HepG2 (cell line): ENCODE results near the gene AKNA. TPM values are rescaled to one million over a fixed set of nuclear protein-coding genes. Genes with fewer than 3 reads are reported as not detected.

Experiments
- ATAC-seq: fragments of 200-7000 bp; cut with Tn5 transposase; 3 replicates; pipeline ENCODE4 v1.9.1; 2020; ENCODE audit warnings: mild to moderate bottlenecking, moderate library complexity
- BruUV-seq: library from RNA; stranded (reverse); fragments of 400-500 nt; replicated peaks from 2 replicates; lab custom pipeline; 2021; lab: Mats Ljungman, UMichigan
- CTCF ChIA-PET: fragments of 300-600 bp; formaldehyde crosslinking; extraction: SDS; loops from one replicate; lab custom pipeline; 2021; ENCODE audit warnings: low total read pairs, inconsistent platforms, low intra/inter-chr PET ratio; lab: Yijun Ruan, JAX
- POLR2A ChIA-PET: fragments of 350-600 bp; sonication (Branson Sonifier 250); formaldehyde crosslinking; loops from one replicate; lab custom pipeline; 2020; ENCODE audit warnings: antibody characterized with exemption, inconsistent platforms; lab: Yijun Ruan, JAX
- DNase-seq: peaks from one replicate; pipeline ENCODE4 v3.0.0-alpha.2; 2015; ENCODE audit warnings: low spot score
- FAIRE-seq: peaks from 3 replicates; lab custom pipeline; 2011; peaks lifted over from hg19 to GRCh38; lab: Jason Lieb, UNC
- H2AFZ ChIP-seq: one replicate; pipeline ENCODE4 v1.6.1; 2011; ENCODE audit warnings: low read length, inconsistent platforms
- H3K27ac ChIP-seq: fragments of 300-600 bp; 3 replicates; pipeline ENCODE4 v1.8.0; 2011; ENCODE audit warnings: mixed run types, mild to moderate bottlenecking, mixed read lengths, low read length, inconsistent platforms; ENCODE audit not compliant: insufficient read depth; ENCODE audit errors: extremely low read length
- H3K27me3 ChIP-seq, 2 experiments: fragments of 200-600 bp in 1 of 2; 2 replicates in 1 of 2; 3 replicates in 1 of 2; pipeline versions ENCODE4 v1.6.0 to v1.8.0; 2011; ENCODE audit warnings: low read length in 2 of 2, mild to moderate bottlenecking in 2 of 2, moderate library complexity in 2 of 2, inconsistent platforms in 1 of 2; ENCODE audit not compliant: insufficient read depth in 2 of 2, control insufficient read depth in 1 of 2
- H3K36me3 ChIP-seq, 2 experiments: fragments of 200-600 bp in 1 of 2; replicated peaks in 1 of 2; 2 replicates in 1 of 2; 3 replicates in 1 of 2; pipeline versions ENCODE4 v1.5.1 to v1.8.0; 2011; ENCODE audit warnings: low read length in 2 of 2, inconsistent platforms in 1 of 2; ENCODE audit not compliant: insufficient read depth in 2 of 2, control insufficient read depth in 1 of 2
- H3K4me1 ChIP-seq: 2 replicates; pipeline ENCODE4 v1.5.1; 2012; ENCODE audit warnings: low read length, inconsistent platforms; ENCODE audit not compliant: insufficient read depth
- H3K4me2 ChIP-seq: 2 replicates; pipeline ENCODE4 v1.6.0; 2011; ENCODE audit warnings: low read depth, low read length, inconsistent platforms
- H3K4me3 ChIP-seq, 3 experiments: fragments of 200-600 bp in 1 of 3; sonication (generic), shearing (Covaris generic) in 1 of 3; replicated peaks in 1 of 3; 2 replicates each; pipeline ENCODE4 v1.5.1; 2011 to 2016; ENCODE audit warnings: low read length in 3 of 3, inconsistent platforms in 2 of 3, low read depth in 2 of 3, mild to moderate bottlenecking in 2 of 3, control low read depth in 1 of 3, mixed read lengths in 1 of 3; ENCODE audit not compliant: insufficient read depth in 1 of 3
- H3K79me2 ChIP-seq: one replicate; pipeline ENCODE4 v1.6.1; 2011; ENCODE audit warnings: low read length, inconsistent platforms; ENCODE audit not compliant: insufficient read depth
- H3K9ac ChIP-seq: 2 replicates; pipeline ENCODE4 v1.6.0; 2011; ENCODE audit warnings: mild to moderate bottlenecking, low read depth, low read length, inconsistent platforms; ENCODE audit not compliant: insufficient read depth
- H3K9me3 ChIP-seq: 2 replicates; pipeline ENCODE4 v1.5.1; 2012; ENCODE audit warnings: mild to moderate bottlenecking, low read length
- H4K20me1 ChIP-seq: 2 replicates; pipeline ENCODE4 v1.6.0; 2011; ENCODE audit warnings: inconsistent platforms, mild to moderate bottlenecking, low read length, moderate library complexity; ENCODE audit not compliant: insufficient read depth
- CAMTA2 ChIP-seq: sonication (generic); formaldehyde crosslinking; IDR thresholded peaks from 2 replicates; pipeline ENCODE4 v1.4.0; 2020; ENCODE audit warnings: mild to moderate bottlenecking, missing genetic modification reagents, borderline replicate concordance
- IRF9 ChIP-seq: sonication (generic); formaldehyde crosslinking; IDR thresholded peaks from 2 replicates; pipeline ENCODE4 v1.8.0; 2022; ENCODE audit warnings: missing genetic modification reagents, mild to moderate bottlenecking, borderline replicate concordance
- IRX3 ChIP-seq: sonication (generic); formaldehyde crosslinking; IDR thresholded peaks from 2 replicates; pipeline ENCODE4 v1.8.1; 2023; ENCODE audit warnings: mild to moderate bottlenecking, low read depth, missing genetic modification reagents, borderline replicate concordance
- ISL2 ChIP-seq: sonication (generic); formaldehyde crosslinking; IDR thresholded peaks from 2 replicates; pipeline ENCODE4 v1.5.0; 2020; ENCODE audit warnings: missing genetic modification reagents
- NCOA2 ChIP-seq: sonication (generic); formaldehyde crosslinking; IDR thresholded peaks from 2 replicates; pipeline ENCODE4 v1.8.0; 2022; ENCODE audit warnings: inconsistent platforms
- PTBP1 ChIP-seq: fragments of 200-400 bp; formaldehyde crosslinking; IDR thresholded peaks from 2 replicates; pipeline ENCODE4 v1.6.1; 2018; ENCODE audit warnings: low read length, low read depth; ENCODE audit not compliant: poor library complexity, severe bottlenecking
- RFX3 ChIP-seq: IDR thresholded peaks from 2 replicates; pipeline ENCODE4 v1.6.1; 2016; ENCODE audit warnings: missing biosample characterization, missing genetic modification reagents
- SAFB2 ChIP-seq: sonication (generic); formaldehyde crosslinking; IDR thresholded peaks from 2 replicates; pipeline ENCODE4 v1.5.1; 2020; ENCODE audit warnings: missing genetic modification reagents, low read depth, mild to moderate bottlenecking, borderline replicate concordance
- SMAD3 ChIP-seq: sonication (generic); formaldehyde crosslinking; IDR thresholded peaks from 2 replicates; pipeline ENCODE4 v1.4.0; 2020; ENCODE audit warnings: missing genetic modification reagents
- XBP1 ChIP-seq: sonication (generic); formaldehyde crosslinking; IDR thresholded peaks from 2 replicates; pipeline ENCODE4 v1.5.0; 2020; ENCODE audit warnings: missing genetic modification reagents
- ZNF24 ChIP-seq: fragments of 450-650 bp; IDR thresholded peaks from 2 replicates; pipeline ENCODE4 v1.6.1; 2017; ENCODE audit warnings: antibody characterized with exemption, mild to moderate bottlenecking
- ZNF317 ChIP-seq: sonication (generic); formaldehyde crosslinking; IDR thresholded peaks from 2 replicates; pipeline ENCODE4 v1.5.0; 2020; ENCODE audit warnings: mild to moderate bottlenecking, missing genetic modification reagents
- ZNF343 ChIP-seq: sonication (generic); formaldehyde crosslinking; IDR thresholded peaks from 2 replicates; pipeline ENCODE4 v1.4.0; 2020; ENCODE audit warnings: mild to moderate bottlenecking, missing genetic modification reagents
- ZNF451 ChIP-seq: sonication (generic); formaldehyde crosslinking; IDR thresholded peaks from 2 replicates; pipeline ENCODE4 v1.5.0; 2020; ENCODE audit warnings: mild to moderate bottlenecking, missing genetic modification reagents
- ZNF598 ChIP-seq: sonication (generic); formaldehyde crosslinking; IDR thresholded peaks from 2 replicates; pipeline ENCODE4 v1.5.1; 2020; ENCODE audit warnings: mild to moderate bottlenecking, missing genetic modification reagents, borderline replicate concordance
- ZNF816 ChIP-seq: sonication (generic); formaldehyde crosslinking; IDR thresholded peaks from 2 replicates; pipeline ENCODE4 v1.8.0; 2022; ENCODE audit warnings: missing genetic modification reagents, mild to moderate bottlenecking, borderline replicate concordance
- WGBS: methylation state at CpG from one replicate; pipeline ENCODE4 v1.1.6; 2017; ENCODE audit warnings: low lambda C conversion rate; 5-methylcytosine and 5-hydroxymethylcytosine counted together
- in situ Hi-C: cut with HindIII; loops from 2 replicates; pipeline ENCODE4 v1.10.0; 2017; ENCODE audit warnings: low pct_unique_long_range_greater_than_20kb; ENCODE audit not compliant: extremely low pct_ligation_motif_present
- intact Hi-C: fragments of 100-400 bp; cut with micrococcal nuclease; formaldehyde crosslinking; loops from one replicate; pipeline ENCODE4 v1.10.0; 2022; ENCODE audit not compliant: unreplicated experiment
- polyA plus RNA-seq, 8 experiments: library from polyadenylated mRNA; depleted of rRNA in 3 of 8; stranded (reverse) in 7 of 8; unstranded in 1 of 8; fragments of >200 nt; fragmentation: Illumina TruSeq in 4 of 8; extraction: Trizol in 4 of 8; gene quantifications; 2 replicates each; pipeline versions ENCODE4 v1.2.1 to v1.2.3, GENCODE V29; 2011 to 2016; ENCODE audit warnings: low read depth in 4 of 8, missing spikeins in 1 of 8, mixed read lengths in 1 of 8; ENCODE audit not compliant: insufficient read depth in 1 of 8
- total RNA-seq, 5 experiments: library from RNA; depleted of rRNA; stranded (reverse); fragments of >200 nt; fragmentation: Illumina TruSeq; extraction: Trizol; gene quantifications; 2 replicates each; pipeline ENCODE4 v1.2.3, GENCODE V29; 2016; ENCODE audit warnings: low read depth in 1 of 5
- TF ChIP-seq, protein P1 (sequence below): sonication (generic); formaldehyde crosslinking; IDR thresholded peaks from 2 replicates; pipeline ENCODE4 v1.8.0; 2022; ENCODE audit warnings: missing genetic modification reagents, mild to moderate bottlenecking, moderate library complexity, borderline replicate concordance

The AKNA gene
- total and polyA plus RNA-seq, 2 of the 13 experiments (the other 11 are each of a cell fraction or from before 2014, with no cell fraction given), result 3.0 to 3.1 TPM

DNA sequence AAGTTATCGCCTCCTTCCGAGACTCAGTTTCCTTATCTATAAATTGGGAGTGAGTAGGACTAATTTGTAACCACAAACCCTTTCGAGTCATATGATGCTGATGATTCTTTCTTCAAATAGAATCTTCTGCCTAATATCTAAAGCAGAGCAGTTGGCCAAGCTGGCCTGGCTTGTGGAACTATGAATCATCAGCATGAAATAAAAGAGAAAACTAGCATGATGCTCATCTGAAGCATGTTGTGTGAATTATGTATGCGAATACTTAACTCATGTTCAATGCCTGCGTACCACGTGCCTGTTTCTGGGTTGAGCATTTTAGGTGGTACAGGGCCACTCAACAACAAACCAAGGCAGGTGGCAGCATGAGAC lies 79.9 kb downstream of the AKNA start:
- no peaks in the 10 kb centered on the region for H3K79me2 ChIP-seq

GRCh38 chr9:114304416-114305188 lies 83.2 kb downstream of the AKNA start:
- H4K20me1 ChIP-seq, result no peaks in the 10 kb centered on the region
- no peak overlapping the region for H2AFZ ChIP-seq
- DNase-seq, result no peak
- no peak for FAIRE-seq
- ChIA-PET CTCF (no interaction called here), POLR2A (interaction anchor here (0.5 kb wide), 1 partner anchor 213 kb away, joined by 3 read pairs; no protein-coding TSS in a partner anchor)
- no peak overlapping the region for H3K4me3 ChIP-seq
- no TSS peak for BruUV-seq
- H3K27me3 ChIP-seq, result no peaks in the 10 kb centered on the region
- H3K36me3 ChIP-seq, result peaks cover 48 to 89% of the 10 kb centered on the region in 2 experiments
- intact Hi-C loops (no loop called here), in situ Hi-C loops (no loop called here)
- no peak overlapping the region for H3K27ac ChIP-seq
- H3K9ac ChIP-seq, result no peak overlapping the region
- no peak overlapping the region for H3K4me2 ChIP-seq
- peaks cover 13% of the 10 kb centered on the region for H3K4me1 ChIP-seq
- 0 out of 3 replicates have a peak, but pooled peaks have one; percentile 4 for ATAC-seq
- no peaks in the 10 kb centered on the region for H3K9me3 ChIP-seq
- 89% methylated on average over 6 of the region's 10 CpGs for WGBS
- no peaks in the 10 kb centered on the region for H3K79me2 ChIP-seq
- TF ChIP-seq SMAD3 (no peak), IRF9 (CRISPR knock-in tag) (no peak), NCOA2 (CRISPR knock-in tag) (no peak), ISL2 (CRISPR knock-in tag) (no peak), RFX3 (CRISPR knock-in tag) (no peak), XBP1 (CRISPR knock-in tag) (no peak), SAFB2 (no peak), ZNF24 (no peak)
- TF ChIP-seq, protein P1, sequence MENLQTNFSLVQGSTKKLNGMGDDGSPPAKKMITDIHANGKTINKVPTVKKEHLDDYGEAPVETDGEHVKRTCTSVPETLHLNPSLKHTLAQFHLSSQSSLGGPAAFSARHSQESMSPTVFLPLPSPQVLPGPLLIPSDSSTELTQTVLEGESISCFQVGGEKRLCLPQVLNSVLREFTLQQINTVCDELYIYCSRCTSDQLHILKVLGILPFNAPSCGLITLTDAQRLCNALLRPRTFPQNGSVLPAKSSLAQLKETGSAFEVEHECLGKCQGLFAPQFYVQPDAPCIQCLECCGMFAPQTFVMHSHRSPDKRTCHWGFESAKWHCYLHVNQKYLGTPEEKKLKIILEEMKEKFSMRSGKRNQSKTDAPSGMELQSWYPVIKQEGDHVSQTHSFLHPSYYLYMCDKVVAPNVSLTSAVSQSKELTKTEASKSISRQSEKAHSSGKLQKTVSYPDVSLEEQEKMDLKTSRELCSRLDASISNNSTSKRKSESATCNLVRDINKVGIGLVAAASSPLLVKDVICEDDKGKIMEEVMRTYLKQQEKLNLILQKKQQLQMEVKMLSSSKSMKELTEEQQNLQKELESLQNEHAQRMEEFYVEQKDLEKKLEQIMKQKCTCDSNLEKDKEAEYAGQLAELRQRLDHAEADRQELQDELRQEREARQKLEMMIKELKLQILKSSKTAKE (CRISPR knock-in tag), result no peak

More for the DNA sequence above, 79.9 kb downstream of the AKNA start:
- Histone ChIP-seq H3K4me3 (no peak overlapping the region), H3K27ac (no peak overlapping the region), H4K20me1 (no peaks in the 10 kb centered on the region), H3K9ac (no peak overlapping the region), H3K9me3 (no peaks in the 10 kb centered on the region), H3K27me3 (no peaks in the 10 kb centered on the region), H3K4me1 (peaks cover 13% of the 10 kb centered on the region), H3K4me2 (no peak overlapping the region), H3K36me3 (peaks cover 39 to 72% of the 10 kb centered on the region in 2 experiments), H2AFZ (no peak overlapping the region)
- 99% methylated on average over 6 of the region's 6 CpGs for WGBS
- TF ChIP-seq IRX3 (CRISPR knock-in tag), result no peak
- no peak for TF ChIP-seq ZNF317 (CRISPR knock-in tag)
- TF ChIP-seq PTBP1, result no peak
- no peak for TF ChIP-seq ZNF451 (CRISPR knock-in tag)
- TF ChIP-seq ZNF598 (CRISPR knock-in tag), result no peak
- no peak for TF ChIP-seq CAMTA2 (CRISPR knock-in tag)
- TF ChIP-seq ZNF343 (CRISPR knock-in tag), result no peak
- TF ChIP-seq ZNF816 (CRISPR knock-in tag), result no peak
- CTCF ChIA-PET, result no interaction called here
- no peak for FAIRE-seq
- in situ Hi-C loops (no loop called here), intact Hi-C loops (no loop called here)
- no peak for ATAC-seq
- no peak for DNase-seq
- BruUV-seq, result no TSS peak
- POLR2A ChIA-PET, result no interaction called here
